Cardiac muscle cell (in vitro differentiated cells and primary cell): ENCODE results near the gene KLHL3. TPM values are rescaled to one million over a fixed set of nuclear protein-coding genes. Genes with fewer than 3 reads are reported as not detected.
A peak's percentile ranks its signal among the peaks of the same experiment; 100 is the strongest.

Experiments used
- DNase-seq, 2 donors: peaks; one replicate each; pipeline versions ENCODE4 v3.0.0 to v3.0.0-alpha.2; 2010 to 2017; ENCODE audit warnings: low read depth in 1 of 2, low spot score in 1 of 2
- H3K27ac ChIP-seq: fragments of 200-600 bp; sonication (generic); 2 replicates; pipeline ENCODE4 v1.5.1; 2016
- H3K27me3 ChIP-seq: fragments of 200-600 bp; sonication (generic); 2 replicates; pipeline ENCODE4 v1.6.0; 2016; ENCODE audit warnings: control low read depth
- H3K36me3 ChIP-seq: fragments of 200-600 bp; sonication (generic); 2 replicates; pipeline ENCODE4 v1.5.1; 2016; ENCODE audit warnings: control low read depth
- H3K4me1 ChIP-seq: fragments of 200-600 bp; sonication (generic); 2 replicates; pipeline ENCODE4 v1.8.1; 2017; ENCODE audit warnings: low read depth, mild to moderate bottlenecking, mixed run types
- H3K4me3 ChIP-seq: fragments of 200-600 bp; sonication (generic); 2 replicates; pipeline ENCODE4 v1.5.1; 2016; ENCODE audit warnings: mild to moderate bottlenecking
- H3K9me3 ChIP-seq: fragments of 200-600 bp; sonication (generic); 2 replicates; pipeline ENCODE4 v1.5.1; 2017; ENCODE audit warnings: low read depth, mild to moderate bottlenecking, control low read depth
- polyA plus RNA-seq: library from polyadenylated mRNA; unstranded; fragments of >200 nt; fragmentation: Nextera tagmentation; extraction: Ambion mirVana; gene quantifications from 2 replicates; pipeline ENCODE4 v1.2.1, GENCODE V29; 2016
- total RNA-seq: library from RNA; depleted of rRNA; stranded (reverse); fragments of >200 nt; gene quantifications from 2 replicates; pipeline ENCODE4 v1.2.3, GENCODE V29; 2016
- TF ChIP-seq, protein P1 (sequence below): IDR thresholded peaks from 2 replicates; pipeline ENCODE4 v1.5.1; 2012; ENCODE audit warnings: low read depth, mild to moderate bottlenecking, low read length

KLHL3 gene
- total and polyA plus RNA-seq, 2 experiments from 2014 or later: 11.4 to 16.8 TPM

DNA sequence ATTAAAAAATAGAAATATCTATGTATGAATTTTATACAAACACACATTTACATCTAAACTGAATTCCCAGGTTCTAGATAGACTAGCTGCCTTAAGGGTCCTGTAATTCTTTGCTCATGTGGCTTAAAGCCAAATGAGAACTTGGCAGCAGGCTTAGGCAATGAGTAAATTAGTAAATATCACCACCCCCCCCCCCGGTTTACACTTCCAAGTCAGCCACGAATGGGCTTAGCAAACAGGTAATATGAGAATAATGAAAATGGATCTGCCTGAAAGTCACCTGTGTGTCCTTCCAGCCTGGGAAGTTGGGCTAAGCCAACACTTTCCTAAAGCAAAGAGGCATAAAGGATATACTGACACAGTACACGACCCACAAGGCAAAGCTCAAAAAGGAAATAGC is 108.6 kb downstream of the KLHL3 start:
- peaks cover 4% of the 10 kb centered on the region for H3K36me3 ChIP-seq
- H3K4me3 ChIP-seq: no peak overlapping the region
- no peak overlapping the region for H3K27ac ChIP-seq
- DNase-seq: no peak
- TF ChIP-seq, protein P1, sequence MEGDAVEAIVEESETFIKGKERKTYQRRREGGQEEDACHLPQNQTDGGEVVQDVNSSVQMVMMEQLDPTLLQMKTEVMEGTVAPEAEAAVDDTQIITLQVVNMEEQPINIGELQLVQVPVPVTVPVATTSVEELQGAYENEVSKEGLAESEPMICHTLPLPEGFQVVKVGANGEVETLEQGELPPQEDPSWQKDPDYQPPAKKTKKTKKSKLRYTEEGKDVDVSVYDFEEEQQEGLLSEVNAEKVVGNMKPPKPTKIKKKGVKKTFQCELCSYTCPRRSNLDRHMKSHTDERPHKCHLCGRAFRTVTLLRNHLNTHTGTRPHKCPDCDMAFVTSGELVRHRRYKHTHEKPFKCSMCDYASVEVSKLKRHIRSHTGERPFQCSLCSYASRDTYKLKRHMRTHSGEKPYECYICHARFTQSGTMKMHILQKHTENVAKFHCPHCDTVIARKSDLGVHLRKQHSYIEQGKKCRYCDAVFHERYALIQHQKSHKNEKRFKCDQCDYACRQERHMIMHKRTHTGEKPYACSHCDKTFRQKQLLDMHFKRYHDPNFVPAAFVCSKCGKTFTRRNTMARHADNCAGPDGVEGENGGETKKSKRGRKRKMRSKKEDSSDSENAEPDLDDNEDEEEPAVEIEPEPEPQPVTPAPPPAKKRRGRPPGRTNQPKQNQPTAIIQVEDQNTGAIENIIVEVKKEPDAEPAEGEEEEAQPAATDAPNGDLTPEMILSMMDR: no peak
- H3K27me3 ChIP-seq: no peaks in the 10 kb centered on the region
- H3K9me3 ChIP-seq: no peaks in the 10 kb centered on the region
- peaks cover 20% of the 10 kb centered on the region for H3K4me1 ChIP-seq

DNA sequence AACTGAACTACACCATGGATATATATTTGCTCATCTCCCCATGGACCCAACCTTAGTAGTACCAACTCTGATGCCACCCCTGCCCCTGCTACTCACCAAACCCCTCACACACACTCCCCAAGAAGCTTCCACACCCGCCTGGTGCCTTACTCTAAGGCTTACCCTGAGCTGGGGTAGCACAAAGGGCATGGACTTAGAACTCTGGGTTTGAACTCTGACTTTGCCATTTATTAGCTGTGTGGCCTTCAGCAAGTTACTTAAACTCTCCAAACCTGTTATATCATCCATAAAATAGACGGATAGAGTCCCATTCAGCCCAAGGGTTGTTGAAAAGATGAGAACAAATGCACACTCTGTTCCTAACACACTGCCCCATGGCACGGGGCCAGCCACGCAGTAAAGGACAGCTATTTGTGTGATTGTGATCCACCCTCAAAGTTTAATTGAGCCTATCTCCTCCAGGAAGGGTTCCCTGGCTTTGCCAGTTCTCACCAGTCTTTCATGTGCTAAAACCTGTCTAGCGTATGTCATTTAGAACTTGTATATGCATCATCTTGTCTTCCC is 111.0 kb downstream of the KLHL3 start:
- TF ChIP-seq, protein P1: no peak
- no peaks in the 10 kb centered on the region for H3K27me3 ChIP-seq
- no peak overlapping the region for H3K4me3 ChIP-seq
- H3K4me1 ChIP-seq: peaks cover 2% of the 10 kb centered on the region
- no peak for DNase-seq
- H3K27ac ChIP-seq: no peak overlapping the region
- peaks cover 4% of the 10 kb centered on the region for H3K36me3 ChIP-seq
- no peaks in the 10 kb centered on the region for H3K9me3 ChIP-seq

GRCh38 chr5:137622850-137623249 is 113.0 kb downstream of the KLHL3 start:
- H3K27me3 ChIP-seq: no peaks in the 10 kb centered on the region
- H3K27ac ChIP-seq: no peak overlapping the region
- H3K36me3 ChIP-seq: peaks cover 4% of the 10 kb centered on the region
- no peak overlapping the region for H3K4me3 ChIP-seq
- peak in 1 of 2 donors; percentile 43 for DNase-seq
- no peaks in the 10 kb centered on the region for H3K9me3 ChIP-seq
- TF ChIP-seq, protein P1: no peak
- no peaks in the 10 kb centered on the region for H3K4me1 ChIP-seq

DNA sequence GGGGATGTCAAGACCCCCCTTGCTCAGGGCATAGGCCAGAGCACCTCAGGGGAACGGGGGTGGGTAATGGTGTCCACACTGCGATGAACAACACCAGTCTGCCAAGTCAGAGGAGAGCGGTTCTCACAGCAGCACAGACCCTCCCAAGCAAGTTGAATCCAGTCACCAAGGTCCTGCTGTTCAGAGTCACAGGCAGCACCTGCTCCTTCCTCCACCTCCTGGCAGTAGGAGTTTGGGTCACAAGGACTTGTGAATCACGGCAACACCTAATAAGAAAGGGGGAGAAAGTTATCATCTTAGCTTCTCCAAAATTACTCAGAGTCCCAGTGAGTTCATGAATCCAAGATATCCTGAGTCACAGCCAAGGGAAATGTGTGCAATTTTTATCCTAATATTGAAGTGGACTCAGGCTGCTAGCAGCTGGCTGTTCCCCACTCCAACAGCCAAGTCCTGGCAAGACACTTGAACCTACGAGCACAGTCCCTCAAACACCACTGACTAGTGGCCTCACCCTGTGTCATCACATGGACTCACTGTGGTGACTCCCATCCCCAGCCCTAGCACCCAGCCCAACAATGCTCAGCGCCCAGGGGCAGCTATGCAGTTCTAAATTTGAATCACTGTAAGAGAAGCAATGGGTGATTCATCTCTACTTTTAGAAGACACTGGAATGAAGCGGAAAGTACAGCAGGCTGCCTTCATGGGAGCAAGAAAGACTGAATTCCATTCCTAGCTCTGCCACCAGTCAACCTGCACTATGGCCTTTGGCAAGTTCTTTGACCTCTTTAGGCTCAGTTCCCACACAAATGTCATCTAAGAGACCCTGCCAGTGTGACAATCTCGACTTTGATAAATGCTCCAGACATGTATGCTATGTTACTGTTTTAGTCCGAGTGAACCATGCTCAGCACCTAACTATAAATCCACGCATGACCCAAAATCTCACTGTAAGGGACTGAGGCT is 113.7 kb downstream of the KLHL3 start:
- H3K4me1 ChIP-seq: no peaks in the 10 kb centered on the region
- H3K27me3 ChIP-seq: no peaks in the 10 kb centered on the region
- H3K27ac ChIP-seq: no peak overlapping the region
- peaks cover 4% of the 10 kb centered on the region for H3K36me3 ChIP-seq
- TF ChIP-seq, protein P1: no peak
- no peaks in the 10 kb centered on the region for H3K9me3 ChIP-seq
- H3K4me3 ChIP-seq: no peak overlapping the region
- DNase-seq: peak in 1 of 2 donors; percentile 37

GRCh38 chr5:137621306-137621705 is 114.6 kb downstream of the KLHL3 start:
- peaks cover 4% of the 10 kb centered on the region for H3K36me3 ChIP-seq
- no peaks in the 10 kb centered on the region for H3K9me3 ChIP-seq
- no peak overlapping the region for H3K27ac ChIP-seq
- no peak for DNase-seq
- no peak overlapping the region for H3K4me3 ChIP-seq
- H3K27me3 ChIP-seq: no peaks in the 10 kb centered on the region
- TF ChIP-seq, protein P1: no peak
- H3K4me1 ChIP-seq: no peaks in the 10 kb centered on the region
